Prostate gland (tissue), 2 donors: ENCODE data around the gene MAP2K3.
"Not testable (repeated sequence)": the region's sequence is repeated elsewhere in the genome, so short reads cannot be mapped to it uniquely, and the experiment has no call there.

Experiments used
- CTCF ChIP-seq, 4 experiments: fragments of 200-600 bp in 2 of 4; fragments of 450-650 bp in 2 of 4; sonication (generic) in 2 of 4; IDR thresholded peaks; 1 replicate in 3 of 4; 2 replicates in 1 of 4; pipeline ENCODE4 v1.5.1; 2016 to 2019; ENCODE audit warnings: antibody characterized with exemption in 4 of 4, mild to moderate bottlenecking in 2 of 4, moderate library complexity in 2 of 4
- POLR2A ChIP-seq: fragments of 450-650 bp; IDR thresholded peaks from one replicate; pipeline ENCODE4 v1.6.1; 2016; ENCODE audit warnings: antibody characterized with exemption, mild to moderate bottlenecking
- POLR2AphosphoS5 ChIP-seq: sonication (generic); formaldehyde crosslinking; IDR thresholded peaks from one replicate; pipeline ENCODE4 v1.6.1; 2017; ENCODE audit warnings: antibody characterized with exemption

- not testable (repeated sequence) for TF ChIP-seq CTCF (IDR thresholded peaks at IDR 0.05); POLR2A; POLR2AphosphoS5
Measured at GRCh38 chr17:21348081-21348925, 63.8 kb downstream of the MAP2K3 start.
